ENCODE data around the gene TAS1R3. TPM values are rescaled to one million over a fixed set of nuclear protein-coding genes. Genes with fewer than 3 reads are reported as not detected.
A peak's percentile ranks its signal among the peaks of the same experiment; 100 is the strongest.

The TAS1R3 gene
- total RNA-seq, 1 donor: under 0.01 TPM

DNA sequence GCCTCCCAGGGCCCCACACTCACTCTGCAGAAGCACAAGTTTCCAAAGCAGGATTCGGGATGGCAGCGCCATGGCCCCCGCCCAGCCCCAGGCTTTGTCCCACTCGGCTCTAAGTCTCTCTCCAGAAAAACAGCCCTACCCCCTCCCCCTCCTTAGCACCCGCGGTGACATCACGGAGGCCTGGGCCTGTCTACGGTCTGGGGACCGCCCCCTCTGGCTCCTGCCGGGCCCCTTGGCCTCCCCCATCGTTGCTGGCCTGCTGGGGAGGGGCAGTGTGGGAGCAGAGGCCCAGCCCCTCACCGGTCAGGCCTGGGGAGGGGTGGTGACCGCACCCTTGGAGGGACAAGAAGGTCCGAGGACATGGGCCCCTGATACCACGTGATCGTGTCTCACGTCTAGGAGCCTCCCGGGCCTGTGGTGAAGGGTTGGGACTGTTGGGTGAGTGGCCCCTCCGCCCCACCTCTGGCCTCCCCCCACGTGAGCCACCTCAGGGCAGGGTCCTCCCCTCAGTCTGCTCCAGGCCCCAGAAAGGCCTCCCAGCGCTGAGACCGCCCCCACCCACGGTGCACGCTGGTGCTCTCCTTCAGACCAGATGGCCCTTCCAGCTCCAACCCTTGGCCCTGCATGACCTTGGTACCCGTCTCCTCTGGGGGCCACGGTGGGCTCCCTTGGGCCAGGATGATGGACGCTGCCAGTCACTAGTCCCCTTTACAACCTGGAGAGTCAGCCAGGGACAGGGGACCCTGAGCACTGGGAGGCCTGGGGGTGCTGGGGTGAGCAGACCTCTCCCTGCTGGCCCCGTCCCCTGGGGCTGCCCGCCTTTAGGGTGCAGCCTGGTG is 27.6 kb downstream of the TAS1R3 start, which contains the start of gene MXRA8:
Gene MXRA8 (minus strand): TSS at position 123 of the 839 bp plus-strand sequence. CDS start 51 bp downstream, at position 72.
- no peaks in the 10 kb centered on the region for H3K9me3 ChIP-seq (ENCODE audit: low read depth, low read length)
- no peaks in the 10 kb centered on the region for H3K27me3 ChIP-seq (ENCODE audit: insufficient read depth, low read length)
- peaks cover 11% of the 10 kb centered on the region for H3K36me3 ChIP-seq (ENCODE audit: insufficient read depth, low read length)
- H3K4me2 ChIP-seq (ENCODE audit: insufficient read depth, low read length): peak within 1 kb of the TSS; percentile 89
- peak within 1 kb of the TSS; percentile 70 for H2AFZ ChIP-seq (ENCODE audit: low read length)
- peaks cover 45% of the 10 kb centered on the region for H3K4me1 ChIP-seq (ENCODE audit: insufficient read depth, low read length)
- H3K4me3 ChIP-seq (ENCODE audit: insufficient read depth, low read length): peak within 1 kb of the TSS; percentile 95
- peak within 1 kb of the TSS; percentile 85 for H3K27ac ChIP-seq (ENCODE audit: low read depth, low read length)
- H4K20me1 ChIP-seq (ENCODE audit: insufficient read depth, low read length): peaks cover 13% of the 10 kb centered on the region
- H3K79me2 ChIP-seq (ENCODE audit: insufficient read depth, low read length): peaks cover 49% of the 10 kb centered on the region
- DNase-seq (ENCODE audit: insufficient read length, low spot score, missing footprints): peak; percentile 98
- TF ChIP-seq, protein P1, sequence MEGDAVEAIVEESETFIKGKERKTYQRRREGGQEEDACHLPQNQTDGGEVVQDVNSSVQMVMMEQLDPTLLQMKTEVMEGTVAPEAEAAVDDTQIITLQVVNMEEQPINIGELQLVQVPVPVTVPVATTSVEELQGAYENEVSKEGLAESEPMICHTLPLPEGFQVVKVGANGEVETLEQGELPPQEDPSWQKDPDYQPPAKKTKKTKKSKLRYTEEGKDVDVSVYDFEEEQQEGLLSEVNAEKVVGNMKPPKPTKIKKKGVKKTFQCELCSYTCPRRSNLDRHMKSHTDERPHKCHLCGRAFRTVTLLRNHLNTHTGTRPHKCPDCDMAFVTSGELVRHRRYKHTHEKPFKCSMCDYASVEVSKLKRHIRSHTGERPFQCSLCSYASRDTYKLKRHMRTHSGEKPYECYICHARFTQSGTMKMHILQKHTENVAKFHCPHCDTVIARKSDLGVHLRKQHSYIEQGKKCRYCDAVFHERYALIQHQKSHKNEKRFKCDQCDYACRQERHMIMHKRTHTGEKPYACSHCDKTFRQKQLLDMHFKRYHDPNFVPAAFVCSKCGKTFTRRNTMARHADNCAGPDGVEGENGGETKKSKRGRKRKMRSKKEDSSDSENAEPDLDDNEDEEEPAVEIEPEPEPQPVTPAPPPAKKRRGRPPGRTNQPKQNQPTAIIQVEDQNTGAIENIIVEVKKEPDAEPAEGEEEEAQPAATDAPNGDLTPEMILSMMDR (IDR thresholded peaks at IDR 0.05; ENCODE audit: extremely low read depth, low read depth, low read length): no peak

- Histone ChIP-seq H3K4me3 (ENCODE audit: insufficient read depth, low read length) (peak overlapping the region; percentile 95), H3K79me2 (ENCODE audit: insufficient read depth, low read length) (peaks cover 43% of the 10 kb centered on the region), H3K27ac (ENCODE audit: low read depth, low read length) (peak overlapping the region; percentile 85), H3K27me3 (ENCODE audit: insufficient read depth, low read length) (no peaks in the 10 kb centered on the region), H3K4me1 (ENCODE audit: insufficient read depth, low read length) (peaks cover 40% of the 10 kb centered on the region), H3K4me2 (ENCODE audit: insufficient read depth, low read length) (peak overlapping the region; percentile 89), H4K20me1 (ENCODE audit: insufficient read depth, low read length) (peaks cover 10% of the 10 kb centered on the region), H2AFZ (ENCODE audit: low read length) (no peak overlapping the region), H3K36me3 (ENCODE audit: insufficient read depth, low read length) (peaks cover 6% of the 10 kb centered on the region), H3K9me3 (ENCODE audit: low read depth, low read length) (no peaks in the 10 kb centered on the region)
- DNase-seq (ENCODE audit: insufficient read length, low spot score, missing footprints): peak; percentile 97
- TF ChIP-seq, protein P1 (IDR thresholded peaks at IDR 0.05; ENCODE audit: extremely low read depth, low read depth, low read length): no peak
Observed at GRCh38 chr1:1359308-1359663, 28.2 kb downstream of the TAS1R3 start.

- Histone ChIP-seq H3K9me3 (ENCODE audit: low read depth, low read length) (no peaks in the 10 kb centered on the region), H3K4me1 (ENCODE audit: insufficient read depth, low read length) (peaks cover 40% of the 10 kb centered on the region), H3K36me3 (ENCODE audit: insufficient read depth, low read length) (peaks cover under 1% of the 10 kb centered on the region), H3K4me2 (ENCODE audit: insufficient read depth, low read length) (peak overlapping the region; percentile 89), H2AFZ (ENCODE audit: low read length) (no peak overlapping the region), H3K27ac (ENCODE audit: low read depth, low read length) (peak overlapping the region; percentile 85), H3K4me3 (ENCODE audit: insufficient read depth, low read length) (peak overlapping the region; percentile 95), H4K20me1 (ENCODE audit: insufficient read depth, low read length) (peaks cover 8% of the 10 kb centered on the region), H3K27me3 (ENCODE audit: insufficient read depth, low read length) (no peaks in the 10 kb centered on the region), H3K79me2 (ENCODE audit: insufficient read depth, low read length) (peaks cover 37% of the 10 kb centered on the region)
- TF ChIP-seq, protein P1 (IDR thresholded peaks at IDR 0.05; ENCODE audit: extremely low read depth, low read depth, low read length): no peak
- DNase-seq (ENCODE audit: insufficient read length, low spot score, missing footprints): peak; percentile 95
Observed at GRCh38 chr1:1359664-1360468, 28.8 kb downstream of the TAS1R3 start.
